IMR-90 (cell line): Measurements from ENCODE around the gene TMEM128. TPM values are rescaled to one million over a fixed set of nuclear protein-coding genes. Genes with fewer than 3 reads are reported as not detected.

Experiments used
- ATAC-seq: fragments of 200-7000 bp; cut with Tn5 transposase; 2 replicates; pipeline ENCODE4 v1.9.1; 2020; ENCODE audit warnings: low read depth, mild to moderate bottlenecking, moderate library complexity
- BruUV-seq: library from RNA; stranded (reverse); fragments of 400-500 nt; replicated peaks from 2 replicates; lab custom pipeline; 2021; lab: Mats Ljungman, UMichigan
- CTCF ChIA-PET: fragments of 300-600 bp; formaldehyde crosslinking; extraction: SDS; loops from one replicate; lab custom pipeline; 2021; ENCODE audit warnings: antibody characterized with exemption; lab: Yijun Ruan, JAX
- POLR2A ChIA-PET: fragments of 300-600 bp; sonication (Branson Sonifier 250); formaldehyde crosslinking; loops from one replicate; lab custom pipeline; 2022; ENCODE audit warnings: antibody characterized with exemption; ENCODE audit not compliant: unreplicated experiment; lab: Charles Lee
- DNase-seq: peaks from one replicate; pipeline ENCODE4 v3.0.0; 2013
- H2AFZ ChIP-seq: replicated peaks from 2 replicates; pipeline ENCODE3; 2013; ENCODE audit warnings: low read length, mild to moderate bottlenecking; ENCODE audit not compliant: poor library complexity
- H2AK5ac ChIP-seq: 2 replicates; pipeline ENCODE4 v1.6.1; 2013; ENCODE audit warnings: low read depth, low read length, inconsistent platforms
- H2AK9ac ChIP-seq: replicated peaks from 2 replicates; pipeline ENCODE3; 2013; ENCODE audit warnings: mild to moderate bottlenecking, low read depth, low read length, moderate library complexity; ENCODE audit not compliant: poor library complexity
- H2BK120ac ChIP-seq: 2 replicates; pipeline ENCODE4 v1.6.1; 2013; ENCODE audit warnings: low read depth, low read length, inconsistent platforms
- H2BK15ac ChIP-seq: 3 replicates; pipeline ENCODE4 v1.6.1; 2013; ENCODE audit warnings: low read depth, low read length, inconsistent platforms
- H2BK20ac ChIP-seq: 2 replicates; pipeline ENCODE4 v1.6.1; 2013; ENCODE audit warnings: low read depth, mild to moderate bottlenecking, inconsistent platforms, low read length, moderate library complexity
- H2BK5ac ChIP-seq: 2 replicates; pipeline ENCODE4 v1.6.1; 2013; ENCODE audit warnings: mild to moderate bottlenecking, low read depth, low read length, inconsistent platforms; ENCODE audit not compliant: poor library complexity, severe bottlenecking
- H3K14ac ChIP-seq: replicated peaks from 2 replicates; pipeline ENCODE4 v1.6.1; 2013; ENCODE audit warnings: low read depth, low read length, inconsistent platforms
- H3K18ac ChIP-seq: 2 replicates; pipeline ENCODE4 v1.6.1; 2013; ENCODE audit warnings: low read depth, low read length, control low read depth
- H3K23ac ChIP-seq: 2 replicates; pipeline ENCODE4 v1.6.1; 2013; ENCODE audit warnings: low read depth, low read length, inconsistent platforms
- H3K27ac ChIP-seq: 2 replicates; pipeline ENCODE4 v1.5.1; 2013; ENCODE audit warnings: mild to moderate bottlenecking, control low read depth, low read length; ENCODE audit not compliant: insufficient read depth
- H3K27me3 ChIP-seq: 2 replicates; pipeline ENCODE4 v1.6.1; 2013; ENCODE audit warnings: low read length; ENCODE audit not compliant: control insufficient read depth, insufficient read depth
- H3K36me3 ChIP-seq: 2 replicates; pipeline ENCODE4 v1.6.1; 2013; ENCODE audit warnings: low read length, mixed read lengths; ENCODE audit not compliant: control insufficient read depth, insufficient read depth
- H3K4ac ChIP-seq: 2 replicates; pipeline ENCODE4 v1.6.1; 2013; ENCODE audit warnings: low read depth, low read length, inconsistent platforms
- H3K4me1 ChIP-seq: 2 replicates; pipeline ENCODE4 v1.6.1; 2013; ENCODE audit warnings: low read length, mixed read lengths; ENCODE audit not compliant: control insufficient read depth, insufficient read depth
- H3K4me2 ChIP-seq: 2 replicates; pipeline ENCODE4 v1.6.1; 2013; ENCODE audit warnings: low read depth, mild to moderate bottlenecking, control low read depth, low read length, moderate library complexity
- H3K4me3 ChIP-seq: 2 replicates; pipeline ENCODE4 v1.5.1; 2013; ENCODE audit warnings: low read depth, mild to moderate bottlenecking, control low read depth, low read length, moderate library complexity; ENCODE audit not compliant: insufficient read depth
- H3K56ac ChIP-seq: 2 replicates; pipeline ENCODE4 v1.6.1; 2013; ENCODE audit warnings: low read length, inconsistent platforms; ENCODE audit not compliant: insufficient read depth; ENCODE audit errors: extremely low read depth
- H3K79me1 ChIP-seq, 2 experiments: 2 replicates each; pipeline ENCODE4 v1.6.1; 2013; ENCODE audit warnings: low read length in 2 of 2, inconsistent platforms in 1 of 2, low read depth in 1 of 2
- H3K9ac ChIP-seq: 2 replicates; pipeline ENCODE4 v1.6.1; 2013; ENCODE audit warnings: low read depth, low read length, control low read depth
- H3K9me1 ChIP-seq: 2 replicates; pipeline ENCODE4 v1.6.1; 2013; ENCODE audit warnings: low read length, inconsistent platforms; ENCODE audit not compliant: insufficient read depth
- H3K9me3 ChIP-seq: 2 replicates; pipeline ENCODE4 v1.6.1; 2013; ENCODE audit warnings: low read length; ENCODE audit not compliant: control insufficient read depth, insufficient read depth
- H4K20me1 ChIP-seq: 2 replicates; pipeline ENCODE4 v1.6.1; 2013; ENCODE audit warnings: low read length, inconsistent platforms; ENCODE audit not compliant: insufficient read depth
- H4K5ac ChIP-seq: 2 replicates; pipeline ENCODE4 v1.6.1; 2013; ENCODE audit warnings: mild to moderate bottlenecking, low read depth, low read length, control low read depth
- H4K8ac ChIP-seq, 2 experiments: 2 replicates each; pipeline ENCODE4 v1.6.1; 2013; ENCODE audit warnings: low read depth in 2 of 2, low read length in 2 of 2, control low read depth in 1 of 2, inconsistent platforms in 1 of 2
- H4K91ac ChIP-seq: 2 replicates; pipeline ENCODE4 v1.6.1; 2013; ENCODE audit warnings: low read depth, low read length, inconsistent platforms; ENCODE audit not compliant: insufficient read depth
- NFE2L2 ChIP-seq: fragments of 150-350 bp; IDR thresholded peaks from 2 replicates; pipeline ENCODE4 v1.6.1; 2016; ENCODE audit warnings: low read depth, mild to moderate bottlenecking, low read length
- POLR2A ChIP-seq: IDR thresholded peaks from 2 replicates; pipeline ENCODE4 v1.6.1; 2012; ENCODE audit warnings: mild to moderate bottlenecking, low read depth, low read length
- RAD21 ChIP-seq: IDR thresholded peaks from 2 replicates; pipeline ENCODE4 v1.6.1; 2012; ENCODE audit warnings: low read length, improper control_type of control experiment
- WGBS, 2 experiments: methylation state at CpG; one replicate each; pipeline versions ENCODE4 v1.1.5 to v1.1.7; 2013; ENCODE audit warnings: missing lambda C conversion rate in 2 of 2; ENCODE audit not compliant: insufficient read length in 1 of 2; ENCODE audit errors: extremely low coverage in 2 of 2; 5-methylcytosine and 5-hydroxymethylcytosine counted together
- dilution Hi-C: fragments of 300-500 bp; cut with HindIII; formaldehyde crosslinking; loops from one replicate; pipeline ENCODE4 v1.14.3; 2018; ENCODE audit warnings: low sequenced_read_pairs; ENCODE audit not compliant: unreplicated experiment
- in situ Hi-C: fragments of 300-500 bp; cut with MboI; formaldehyde crosslinking; loops from 3 replicates; pipeline ENCODE4 v1.14.3; 2019; ENCODE audit warnings: low sequenced_read_pairs, inconsistent platforms, mixed read lengths
- intact Hi-C: fragments of 100-400 bp; cut with micrococcal nuclease; formaldehyde crosslinking; loops from 2 replicates; pipeline ENCODE4 v1.10.0; 2022
- polyA plus RNA-seq, 3 experiments: library from polyadenylated mRNA; depleted of rRNA; stranded (reverse); fragments of >200 nt; gene quantifications; 2 replicates each; pipeline ENCODE4 v1.2.3, GENCODE V29; 2012; ENCODE audit warnings: low replicate concordance in 1 of 3
- total RNA-seq: library from RNA; depleted of rRNA; stranded (reverse); fragments of >200 nt; gene quantifications from 2 replicates; pipeline ENCODE4 v1.2.3, GENCODE V29; 2012

TMEM128 gene
- total and polyA plus RNA-seq, 2 of the 4 experiments (the other 2 are of a cell fraction), result 21.9 to 22.6 TPM

- H3K79me1 ChIP-seq, result peaks cover 36 to 50% of the 10 kb centered on the region in 2 experiments
- peaks cover 20% of the 10 kb centered on the region for H3K36me3 ChIP-seq
- H3K9me3 ChIP-seq, result no peaks in the 10 kb centered on the region
- in situ Hi-C loops (no loop called here), intact Hi-C loops (no loop called here), dilution Hi-C loops (no loop called here)
- no peak overlapping the region for H2BK20ac ChIP-seq
- H3K4me1 ChIP-seq, result peaks cover 6% of the 10 kb centered on the region
- H3K27me3 ChIP-seq, result no peaks in the 10 kb centered on the region
- no peak overlapping the region for H2BK5ac ChIP-seq
- H4K8ac ChIP-seq, result no peak overlapping the region
- no peak overlapping the region for H3K18ac ChIP-seq
- WGBS, 2 experiments, result 67% methylated on average over 3 of the region's 11 CpGs; no CpG with 5 or more reads in 1 of the 2 experiments
- no peak overlapping the region for H3K9ac ChIP-seq
- H4K5ac ChIP-seq, result no peak overlapping the region
- ATAC-seq (no peak), DNase-seq (no peak)
- H3K14ac ChIP-seq, result no peak overlapping the region
- ChIA-PET POLR2A (no interaction called here), CTCF (interaction anchor here (2.0 kb wide), 1 partner anchor 25 kb away, joined by 4 read pairs; no protein-coding TSS in a partner anchor)
- no peak overlapping the region for H2AK9ac ChIP-seq
- no peak overlapping the region for H3K4ac ChIP-seq
- H2BK120ac ChIP-seq, result no peak overlapping the region
- no peak overlapping the region for H3K23ac ChIP-seq
- H2AFZ ChIP-seq, result no peak overlapping the region
- no peak overlapping the region for H2BK15ac ChIP-seq
- H2AK5ac ChIP-seq, result no peak overlapping the region
- TF ChIP-seq RAD21 (no peak), NFE2L2 (no peak), POLR2A (no peak)
- H3K56ac ChIP-seq, result no peak overlapping the region
- no peak overlapping the region for H4K91ac ChIP-seq
- H3K27ac ChIP-seq, result no peak overlapping the region
- H3K4me3 ChIP-seq, result no peak overlapping the region
- H4K20me1 ChIP-seq, result no peaks in the 10 kb centered on the region
- H3K9me1 ChIP-seq, result peaks cover 13% of the 10 kb centered on the region; the same call in 1 of the 2 replicates
- H3K4me2 ChIP-seq, result no peak overlapping the region
- no TSS peak for BruUV-seq
Measured at GRCh38 chr4:4284827-4285618, 37.0 kb upstream of the TMEM128 start.
